ENCODE results near the gene S100A7A.

DNA sequence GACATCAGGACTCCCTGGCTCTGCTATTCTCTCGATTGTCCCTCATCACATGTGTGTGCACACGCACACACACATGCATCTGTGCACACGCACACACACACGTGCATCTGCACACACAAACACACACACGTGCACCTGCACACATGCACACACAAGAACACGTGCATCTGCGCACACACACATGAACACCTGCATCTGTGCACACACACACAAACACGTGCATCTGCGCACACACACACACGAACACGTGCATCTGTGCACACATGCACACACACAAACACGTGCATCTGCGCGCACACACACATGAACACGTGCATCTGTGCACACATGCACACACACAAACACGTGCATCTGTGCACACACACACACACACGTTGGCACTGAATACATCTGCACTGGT is 14.7 kb downstream of the S100A7A start:
- no peak for TF ChIP-seq JUND (IDR thresholded peaks at IDR 0.05; ENCODE audit: low read length)
- TF ChIP-seq, protein P1, sequence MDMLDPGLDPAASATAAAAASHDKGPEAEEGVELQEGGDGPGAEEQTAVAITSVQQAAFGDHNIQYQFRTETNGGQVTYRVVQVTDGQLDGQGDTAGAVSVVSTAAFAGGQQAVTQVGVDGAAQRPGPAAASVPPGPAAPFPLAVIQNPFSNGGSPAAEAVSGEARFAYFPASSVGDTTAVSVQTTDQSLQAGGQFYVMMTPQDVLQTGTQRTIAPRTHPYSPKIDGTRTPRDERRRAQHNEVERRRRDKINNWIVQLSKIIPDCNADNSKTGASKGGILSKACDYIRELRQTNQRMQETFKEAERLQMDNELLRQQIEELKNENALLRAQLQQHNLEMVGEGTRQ (IDR thresholded peaks at IDR 0.05; ENCODE audit: low read length) = no peak
